Smooth muscle cell (in vitro differentiated cells): ENCODE results near the gene E2F4. TPM values are rescaled to one million over a fixed set of nuclear protein-coding genes. Genes with fewer than 3 reads are reported as not detected.

ENCODE experiments used
- DNase-seq: peaks from one replicate; lab custom pipeline; 2025; ENCODE audit not compliant: unreplicated experiment; lab: John Stamatoyannopoulos, UW
- H2AFZ ChIP-seq: fragments of 200-600 bp; sonication (generic); 2 replicates; pipeline ENCODE4 v1.6.0; 2016; ENCODE audit warnings: antibody characterized with exemption, low read depth, mild to moderate bottlenecking
- H3F3A ChIP-seq: fragments of 200-600 bp; sonication (generic); 2 replicates; pipeline ENCODE4 v1.6.0; 2017; ENCODE audit warnings: antibody characterized with exemption, low read depth
- H3K27ac ChIP-seq: fragments of 200-600 bp; sonication (generic); 2 replicates; pipeline ENCODE4 v1.5.1; 2016; ENCODE audit warnings: low read depth, mild to moderate bottlenecking
- H3K27me3 ChIP-seq: fragments of 200-600 bp; sonication (generic); 2 replicates; pipeline ENCODE4 v1.6.1; 2016; ENCODE audit warnings: low read depth, mild to moderate bottlenecking
- H3K36me3 ChIP-seq: fragments of 200-600 bp; sonication (generic); 2 replicates; pipeline ENCODE4 v1.5.1; 2016; ENCODE audit warnings: low read depth
- H3K4me1 ChIP-seq: fragments of 200-600 bp; sonication (generic); 2 replicates; pipeline ENCODE4 v1.5.1; 2016; ENCODE audit warnings: low read depth
- H3K4me2 ChIP-seq: fragments of 200-600 bp; sonication (generic); 2 replicates; pipeline ENCODE4 v1.6.0; 2016; ENCODE audit warnings: mild to moderate bottlenecking
- H3K4me3 ChIP-seq: fragments of 200-600 bp; sonication (generic); 2 replicates; pipeline ENCODE4 v1.5.1; 2016; ENCODE audit warnings: mild to moderate bottlenecking
- H3K79me2 ChIP-seq: fragments of 200-600 bp; sonication (generic); 2 replicates; pipeline ENCODE4 v1.6.0; 2016; ENCODE audit warnings: low read depth, mild to moderate bottlenecking
- H3K9ac ChIP-seq: fragments of 200-600 bp; sonication (generic); 2 replicates; pipeline ENCODE4 v1.6.0; 2016; ENCODE audit warnings: low read depth
- H3K9me3 ChIP-seq: fragments of 200-600 bp; sonication (generic); replicated peaks from 2 replicates; pipeline ENCODE4 v1.5.1; 2016; ENCODE audit warnings: low read depth
- H4K20me1 ChIP-seq: fragments of 200-600 bp; sonication (generic); 2 replicates; pipeline ENCODE4 v1.6.0; 2016; ENCODE audit warnings: low read depth
- CTCF ChIP-seq: fragments of 200-600 bp; sonication (generic); IDR thresholded peaks from 2 replicates; pipeline ENCODE4 v1.5.1; 2017; ENCODE audit warnings: borderline replicate concordance, mild to moderate bottlenecking, antibody characterized with exemption; ENCODE audit not compliant: insufficient read depth, poor library complexity, severe bottlenecking
- WGBS: methylation state at CpG from one replicate; pipeline ENCODE4 v1.1.7; 2016; ENCODE audit warnings: low lambda C conversion rate; 5-methylcytosine and 5-hydroxymethylcytosine counted together
- polyA plus RNA-seq: library from polyadenylated mRNA; unstranded; fragments of >200 nt; fragmentation: Nextera tagmentation; extraction: Ambion mirVana; gene quantifications from 2 replicates; pipeline ENCODE4 v1.2.1, GENCODE V29; 2016
- total RNA-seq: library from RNA; depleted of rRNA; stranded (reverse); fragments of >200 nt; gene quantifications from 2 replicates; pipeline ENCODE4 v1.2.3, GENCODE V29; 2014

E2F4 gene
- total and polyA plus RNA-seq, 2 experiments from 2014 or later = 49.9 to 53.8 TPM

GRCh38 chr16:67229906-67230808, 38.2 kb downstream of the E2F4 start:
- H4K20me1 ChIP-seq = no peaks in the 10 kb centered on the region
- H2AFZ ChIP-seq = no peak overlapping the region
- H3K36me3 ChIP-seq = no peaks in the 10 kb centered on the region
- 96% methylated on average over 32 of the region's 32 CpGs for WGBS
- no peaks in the 10 kb centered on the region for H3K9me3 ChIP-seq
- H3K4me3 ChIP-seq = no peak overlapping the region
- no peak overlapping the region for H3K27ac ChIP-seq
- no peak for TF ChIP-seq CTCF
- DNase-seq = no peak
- H3F3A ChIP-seq = no peaks in the 10 kb centered on the region
- peaks cover 10% of the 10 kb centered on the region for H3K4me1 ChIP-seq
- no peak overlapping the region for H3K9ac ChIP-seq
- peaks cover 21% of the 10 kb centered on the region for H3K79me2 ChIP-seq
- no peak overlapping the region for H3K4me2 ChIP-seq
- H3K27me3 ChIP-seq = no peaks in the 10 kb centered on the region

- H2AFZ ChIP-seq = no peak overlapping the region
- H3K9ac ChIP-seq = no peak overlapping the region
- no peak overlapping the region for H3K4me3 ChIP-seq
- over 99% methylated on average over 12 of the region's 12 CpGs for WGBS
- H3F3A ChIP-seq = no peaks in the 10 kb centered on the region
- no peaks in the 10 kb centered on the region for H4K20me1 ChIP-seq
- peaks cover 9% of the 10 kb centered on the region for H3K4me1 ChIP-seq
- no peak for TF ChIP-seq CTCF
- no peak for DNase-seq
- no peak overlapping the region for H3K27ac ChIP-seq
- no peaks in the 10 kb centered on the region for H3K27me3 ChIP-seq
- H3K9me3 ChIP-seq = no peaks in the 10 kb centered on the region
- no peak overlapping the region for H3K4me2 ChIP-seq
- no peaks in the 10 kb centered on the region for H3K36me3 ChIP-seq
- H3K79me2 ChIP-seq = peaks cover 21% of the 10 kb centered on the region
Observed at GRCh38 chr16:67230809-67231660, 39.1 kb downstream of the E2F4 start.

GRCh38 chr16:67233596-67233995, 41.6 kb downstream of the E2F4 start:
- Histone ChIP-seq H3K27ac (no peak overlapping the region), H3K36me3 (no peaks in the 10 kb centered on the region), H4K20me1 (no peaks in the 10 kb centered on the region), H3K4me2 (no peak overlapping the region), H3K4me3 (no peak overlapping the region), H2AFZ (no peak overlapping the region), H3K9ac (no peak overlapping the region), H3F3A (no peaks in the 10 kb centered on the region), H3K79me2 (peaks cover 4% of the 10 kb centered on the region), H3K4me1 (no peaks in the 10 kb centered on the region), H3K9me3 (no peaks in the 10 kb centered on the region), H3K27me3 (no peaks in the 10 kb centered on the region)
- TF ChIP-seq CTCF = no peak
- 93% methylated on average over 7 of the region's 7 CpGs for WGBS
- no peak for DNase-seq
